Measurements from ENCODE around the gene HMOX1. TPM values are rescaled to one million over a fixed set of nuclear protein-coding genes. Genes with fewer than 3 reads are reported as not detected.

HMOX1 gene
- total and polyA plus RNA-seq, 8 donors, result 8.2 to 355 (median 10.5) TPM

GRCh38 chr22:35343664-35344550 is 37.0 kb upstream of the HMOX1 start:
- DNase-seq (peak in 1 of 4 donors; percentile 64), ATAC-seq (no peak)
- Histone ChIP-seq H3K27me3 (no peaks in the 10 kb centered on the region), H3K9me3 (no peaks in the 10 kb centered on the region), H3K4me3 (no peak overlapping the region), H3K27ac (no peak overlapping the region), H3K4me1 (peaks cover 0 to 2% of the 10 kb centered on the region in 2 donors), H3K36me3 (peaks cover 0 to 88% of the 10 kb centered on the region in 2 donors)
- TF ChIP-seq, protein P1, sequence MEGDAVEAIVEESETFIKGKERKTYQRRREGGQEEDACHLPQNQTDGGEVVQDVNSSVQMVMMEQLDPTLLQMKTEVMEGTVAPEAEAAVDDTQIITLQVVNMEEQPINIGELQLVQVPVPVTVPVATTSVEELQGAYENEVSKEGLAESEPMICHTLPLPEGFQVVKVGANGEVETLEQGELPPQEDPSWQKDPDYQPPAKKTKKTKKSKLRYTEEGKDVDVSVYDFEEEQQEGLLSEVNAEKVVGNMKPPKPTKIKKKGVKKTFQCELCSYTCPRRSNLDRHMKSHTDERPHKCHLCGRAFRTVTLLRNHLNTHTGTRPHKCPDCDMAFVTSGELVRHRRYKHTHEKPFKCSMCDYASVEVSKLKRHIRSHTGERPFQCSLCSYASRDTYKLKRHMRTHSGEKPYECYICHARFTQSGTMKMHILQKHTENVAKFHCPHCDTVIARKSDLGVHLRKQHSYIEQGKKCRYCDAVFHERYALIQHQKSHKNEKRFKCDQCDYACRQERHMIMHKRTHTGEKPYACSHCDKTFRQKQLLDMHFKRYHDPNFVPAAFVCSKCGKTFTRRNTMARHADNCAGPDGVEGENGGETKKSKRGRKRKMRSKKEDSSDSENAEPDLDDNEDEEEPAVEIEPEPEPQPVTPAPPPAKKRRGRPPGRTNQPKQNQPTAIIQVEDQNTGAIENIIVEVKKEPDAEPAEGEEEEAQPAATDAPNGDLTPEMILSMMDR (IDR thresholded peaks at IDR 0.05), result no peak
- intact Hi-C loops (cut with DNase I), result no loop called here

- ATAC-seq (no peak), DNase-seq (peak in 1 of 4 donors; percentile 73)
- intact Hi-C loops (cut with DNase I), result no loop called here
- TF ChIP-seq, protein P1 (IDR thresholded peaks at IDR 0.05), result no peak
- H3K27me3 ChIP-seq, result no peaks in the 10 kb centered on the region
- peaks cover 0 to 11% of the 10 kb centered on the region in 2 donors for H3K4me1 ChIP-seq
- peaks cover 0 to 76% of the 10 kb centered on the region in 2 donors for H3K36me3 ChIP-seq
- no peak overlapping the region for H3K27ac ChIP-seq
- H3K9me3 ChIP-seq, result no peaks in the 10 kb centered on the region
- no peak overlapping the region for H3K4me3 ChIP-seq
These were observed 35.8 kb upstream of the HMOX1 start for GRCh38 chr22:35344956-35345690.

DNA sequence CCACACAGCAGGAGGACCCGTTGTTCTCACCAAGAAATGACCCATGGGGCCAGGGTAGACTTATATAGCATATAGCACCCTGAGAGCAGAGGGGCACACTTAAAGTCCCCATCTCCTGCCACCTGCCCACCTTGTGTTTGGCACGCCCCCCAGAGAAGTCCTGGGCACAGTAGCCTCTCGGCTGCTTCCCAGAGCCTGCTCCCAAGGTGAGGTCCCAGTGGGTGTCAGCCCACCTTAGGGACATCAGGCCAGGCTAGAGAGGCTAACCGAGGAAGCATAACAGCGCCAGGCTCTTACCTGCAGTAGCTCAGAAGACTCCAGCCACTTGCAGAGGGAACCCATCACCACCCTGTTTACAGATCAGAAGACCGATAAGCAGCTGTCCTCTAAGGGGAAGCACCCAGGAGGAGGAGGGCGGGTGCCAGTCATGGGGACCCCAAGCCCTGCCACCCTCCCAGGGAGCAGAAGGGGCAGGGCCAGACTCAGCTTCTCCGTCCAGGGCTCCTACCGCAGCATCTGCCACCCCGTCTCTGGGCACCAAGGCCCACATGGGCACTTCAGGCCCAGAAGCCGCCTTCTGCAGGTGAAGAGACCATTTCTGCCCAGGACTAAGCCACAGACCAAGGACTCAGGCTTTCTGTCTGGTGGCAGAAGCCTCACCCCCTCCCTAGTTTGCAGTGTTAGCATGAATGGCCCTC is 34.9 kb upstream of the HMOX1 start:
- Histone ChIP-seq H3K4me1 (peaks cover 0 to 19% of the 10 kb centered on the region in 2 donors), H3K9me3 (no peaks in the 10 kb centered on the region), H3K36me3 (peaks cover 0 to 68% of the 10 kb centered on the region in 2 donors), H3K27me3 (no peaks in the 10 kb centered on the region), H3K4me3 (no peak overlapping the region), H3K27ac (no peak overlapping the region)
- intact Hi-C loops (cut with DNase I), result no loop called here
- ATAC-seq (no peak), DNase-seq (peak in 1 of 4 donors; percentile 53)
- TF ChIP-seq, protein P1 (IDR thresholded peaks at IDR 0.05), result no peak

DNA sequence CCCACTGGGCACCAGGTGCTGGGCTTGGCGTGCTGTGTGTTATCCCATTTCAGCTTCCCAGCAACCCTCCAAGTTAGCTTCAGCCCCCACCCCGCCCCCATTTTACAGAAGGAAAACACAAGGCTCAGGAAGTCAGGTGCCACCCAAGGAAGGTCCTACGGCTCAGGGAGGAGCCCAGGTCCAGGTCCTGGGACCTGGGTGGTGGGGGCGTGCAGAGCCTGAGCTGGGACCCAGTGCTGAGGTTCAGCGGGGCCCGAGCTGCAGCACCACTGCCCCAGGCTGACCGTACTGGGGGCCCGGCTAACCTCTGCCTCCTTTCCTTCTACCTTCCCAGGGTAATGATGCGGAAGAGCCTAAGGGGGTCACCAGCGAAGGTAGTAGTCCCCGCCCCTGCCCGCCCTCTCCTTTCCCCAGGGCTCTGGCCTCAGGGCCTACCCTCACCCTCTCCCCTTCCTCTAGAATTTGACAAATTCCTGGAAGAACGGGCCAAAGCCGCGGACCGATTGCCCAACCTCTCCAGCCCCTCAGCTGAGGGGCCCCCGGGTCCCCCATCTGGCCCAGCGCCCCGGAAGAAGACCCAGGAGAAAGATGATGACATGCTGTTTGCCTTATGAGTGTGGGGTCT is 34.2 kb upstream of the HMOX1 start:
- DNase-seq (peak in 1 of 4 donors; percentile 65), ATAC-seq (no peak)
- H3K4me3 ChIP-seq, result no peak overlapping the region
- no peaks in the 10 kb centered on the region for H3K9me3 ChIP-seq
- TF ChIP-seq, protein P1 (IDR thresholded peaks at IDR 0.05), result no peak
- no peak overlapping the region for H3K27ac ChIP-seq
- H3K27me3 ChIP-seq, result no peaks in the 10 kb centered on the region
- intact Hi-C loops (cut with DNase I), result no loop called here
- H3K4me1 ChIP-seq, result peaks cover 7 to 26% of the 10 kb centered on the region in 2 donors
- peaks cover 0 to 61% of the 10 kb centered on the region in 2 donors for H3K36me3 ChIP-seq

All from left lung (tissue), 10 donors.